T-cell (primary cell): ENCODE data around the gene ARID5B. TPM values are rescaled to one million over a fixed set of nuclear protein-coding genes. Genes with fewer than 3 reads are reported as not detected.
A peak's percentile ranks its signal among the peaks of the same experiment; 100 is the strongest.

Source experiments
- ATAC-seq, 4 experiments: fragments of 200-7000 bp in 3 of 4; fragments of 150-1000 bp in 1 of 4; cut with Tn5 transposase; replicated peaks in 1 of 4; 1 replicate in 3 of 4; 2 replicates in 1 of 4; pipeline ENCODE4 v1.10.0; 2021; ENCODE audit warnings: moderate library complexity in 3 of 4, mild to moderate bottlenecking in 2 of 4, moderate number of reproducible peaks in 1 of 4
- CTCF ChIA-PET, 2 donors: fragments of 300-600 bp; sonication (Branson Sonifier 250); formaldehyde crosslinking; loops; one replicate each; lab custom pipeline; 2022; ENCODE audit warnings: antibody characterized with exemption in 2 of 2; lab: Charles Lee
- POLR2A ChIA-PET, 2 donors: fragments of 300-600 bp; sonication (Branson Sonifier 250); formaldehyde crosslinking; loops; one replicate each; lab custom pipeline; 2022; ENCODE audit warnings: antibody characterized with exemption in 2 of 2; lab: Charles Lee
- DNase-seq, 35 experiments: peaks; one replicate each; pipeline versions ENCODE4 v3.0.0 to v3.0.0-alpha.2; 2013 to 2023
- H3K27ac ChIP-seq: one replicate; pipeline ENCODE4 v1.5.1; 2013; ENCODE audit warnings: low read length
- H3K27me3 ChIP-seq, 2 experiments: replicated peaks in 1 of 2; 1 replicate in 1 of 2; 2 replicates in 1 of 2; pipeline versions ENCODE4 v1.6.1 to v1.7.0; 2013; ENCODE audit warnings: low read length in 1 of 2, mixed read lengths in 1 of 2; ENCODE audit not compliant: control insufficient read depth in 2 of 2, insufficient read depth in 2 of 2; ENCODE audit errors: extremely low read depth in 1 of 2
- H3K36me3 ChIP-seq, 2 donors: 1 replicate in 1 of 2; 2 replicates in 1 of 2; pipeline versions ENCODE4 v1.6.1 to v1.7.0; 2013; ENCODE audit warnings: low read length in 1 of 2; ENCODE audit not compliant: control insufficient read depth in 2 of 2, insufficient read depth in 1 of 2; ENCODE audit errors: extremely low read depth in 1 of 2
- H3K4me1 ChIP-seq, 2 experiments: 1 replicate in 1 of 2; 2 replicates in 1 of 2; pipeline versions ENCODE4 v1.6.1 to v1.7.0; 2013; ENCODE audit warnings: low read length in 2 of 2, mixed read lengths in 1 of 2; ENCODE audit not compliant: insufficient read depth in 2 of 2, control insufficient read depth in 1 of 2; ENCODE audit errors: extremely low read depth in 1 of 2
- H3K4me3 ChIP-seq, 2 donors: 1 replicate in 1 of 2; 2 replicates in 1 of 2; pipeline versions ENCODE4 v1.5.1 to v1.7.0; 2013; ENCODE audit warnings: mild to moderate bottlenecking in 2 of 2, low read length in 1 of 2, moderate library complexity in 1 of 2; ENCODE audit not compliant: control insufficient read depth in 1 of 2; ENCODE audit errors: extremely low read depth in 1 of 2
- H3K9me3 ChIP-seq: 2 replicates; pipeline ENCODE4 v1.7.0; 2013
- H3K27ac Mint-ChIP-seq, 2 donors: one replicate each; pipeline ENCODE4 v1.8.0; 2020 to 2021; ENCODE audit warnings: mild to moderate bottlenecking in 2 of 2, mixed read lengths in 2 of 2
- H3K27me3 Mint-ChIP-seq, 2 donors: one replicate each; pipeline ENCODE4 v1.8.0; 2021 to 2022; ENCODE audit warnings: mixed read lengths in 2 of 2
- H3K36me3 Mint-ChIP-seq: one replicate; pipeline ENCODE4 v1.8.0; 2021; ENCODE audit warnings: mixed read lengths
- H3K4me1 Mint-ChIP-seq, 3 donors: one replicate each; pipeline ENCODE4 v1.8.0; 2020 to 2022; ENCODE audit warnings: mixed read lengths in 3 of 3, mild to moderate bottlenecking in 1 of 3
- H3K4me3 Mint-ChIP-seq, 3 donors: one replicate each; pipeline ENCODE4 v1.8.0; 2020 to 2022; ENCODE audit warnings: mild to moderate bottlenecking in 3 of 3, mixed read lengths in 3 of 3, moderate library complexity in 3 of 3
- H3K9me3 Mint-ChIP-seq, 3 donors: one replicate each; pipeline ENCODE4 v1.8.0; 2020 to 2022; ENCODE audit warnings: mixed read lengths in 3 of 3
- WGBS: methylation state at CpG from one replicate; pipeline ENCODE4 v1.1.5; 2013; ENCODE audit warnings: missing lambda C conversion rate; ENCODE audit not compliant: insufficient coverage; 5-methylcytosine and 5-hydroxymethylcytosine counted together
- total RNA-seq, 35 experiments: library from RNA in 6 of 35; stranded (reverse) in 6 of 35; fragments of 120-200 nt in 1 of 35; gene quantifications; one replicate each; pipeline versions ENCODE4 v1.2.1 to v1.2.4 and lab custom pipeline; 2013 to 2026

ARID5B gene
- total RNA-seq, 5 donors from 2014 or later (not counting 1 experiment from before 2014, with no cell fraction given), result 34.0 to 75.5 (median 42.5) TPM

GRCh38 chr10:62015994-62016393 lies 114.5 kb downstream of the ARID5B start:
- H3K4me1 ChIP-seq, result peaks cover 0 to 2% of the 10 kb centered on the region in 2 experiments
- no peak for DNase-seq
- Mint-ChIP-seq H3K27me3 (no peaks in the 10 kb centered on the region), H3K4me1 (peaks cover 41 to 59% (median 55%) of the 10 kb centered on the region in 3 donors), H3K36me3 (peaks cover 49% of the 10 kb centered on the region), H3K27ac (no peak overlapping the region), H3K9me3 (no peaks in the 10 kb centered on the region), H3K4me3 (no peak overlapping the region)
- ChIA-PET POLR2A (no interaction called here), CTCF (no interaction called here)
- no peak overlapping the region for H3K4me3 ChIP-seq
- no peaks in the 10 kb centered on the region for H3K27me3 ChIP-seq
- 100% methylated on average over 1 of the region's 6 CpGs for WGBS
- ATAC-seq, result no peak
- peaks cover 0 to 6% of the 10 kb centered on the region in 2 donors for H3K36me3 ChIP-seq
- no peak overlapping the region for H3K27ac ChIP-seq
- H3K9me3 ChIP-seq, result no peaks in the 10 kb centered on the region

- peaks cover 40 to 62% (median 60%) of the 10 kb centered on the region in 3 donors for H3K4me1 Mint-ChIP-seq
- no peaks in the 10 kb centered on the region for H3K9me3 Mint-ChIP-seq
- peaks cover 0 to 2% of the 10 kb centered on the region in 2 experiments for H3K4me1 ChIP-seq
- H3K9me3 ChIP-seq, result no peaks in the 10 kb centered on the region
- CTCF ChIA-PET, result interaction anchor here (0.6 to 0.7 kb wide), 4 partner anchors 22 to 1078 kb away, joined by 3 to 4 read pairs (median 3); no protein-coding TSS in a partner anchor
- no peaks in the 10 kb centered on the region for H3K27me3 ChIP-seq
- H3K27ac ChIP-seq, result no peak overlapping the region
- H3K4me3 ChIP-seq, result no peak overlapping the region
- H3K36me3 ChIP-seq, result no peaks in the 10 kb centered on the region
- ATAC-seq (peak in 2 of 4 experiments; percentile 35 to 48), DNase-seq (no peak)
- no peaks in the 10 kb centered on the region for H3K27me3 Mint-ChIP-seq
- no peak overlapping the region for H3K4me3 Mint-ChIP-seq
- peak overlapping the region; percentile 48 to 78 for H3K27ac Mint-ChIP-seq
- H3K36me3 Mint-ChIP-seq, result peaks cover 46% of the 10 kb centered on the region
- POLR2A ChIA-PET, result interaction anchor here (0.6 to 0.7 kb wide), 2 partner anchors 14 to 240 kb away, joined by 3 to 4 read pairs; no protein-coding TSS in a partner anchor
- 100% methylated on average over 3 of the region's 10 CpGs for whole genome bisulfite sequencing
Observed at GRCh38 chr10:62016623-62017490, 115.4 kb downstream of the ARID5B start.

- no peak for ATAC-seq
- POLR2A ChIA-PET, result interaction anchor here (0.6 to 0.7 kb wide), 2 partner anchors 15 to 240 kb away, joined by 3 to 4 read pairs; no protein-coding TSS in a partner anchor
- no peaks in the 10 kb centered on the region for H3K9me3 Mint-ChIP-seq
- no peak overlapping the region for H3K4me3 Mint-ChIP-seq
- peaks cover 41 to 68% (median 66%) of the 10 kb centered on the region in 3 donors for H3K4me1 Mint-ChIP-seq
- no peak for DNase-seq
- no peaks in the 10 kb centered on the region for H3K36me3 ChIP-seq
- H3K9me3 ChIP-seq, result no peaks in the 10 kb centered on the region
- peaks cover 43% of the 10 kb centered on the region for H3K36me3 Mint-ChIP-seq
- no peaks in the 10 kb centered on the region for H3K27me3 Mint-ChIP-seq
- H3K27me3 ChIP-seq, result no peaks in the 10 kb centered on the region
- H3K4me3 ChIP-seq, result no peak overlapping the region
- H3K4me1 ChIP-seq, result peaks cover 0 to 5% of the 10 kb centered on the region in 2 experiments
- CTCF ChIA-PET, result interaction anchor here (0.6 to 0.7 kb wide), 4 partner anchors 22 to 1077 kb away, joined by 3 to 4 read pairs (median 3); no protein-coding TSS in a partner anchor
- no peak overlapping the region for H3K27ac ChIP-seq
- H3K27ac Mint-ChIP-seq, result peak overlapping the region in 1 of 2 donors; percentile 78
Observed at GRCh38 chr10:62017491-62017870, 116.0 kb downstream of the ARID5B start.

- Mint-ChIP-seq H3K4me3 (no peak overlapping the region), H3K9me3 (peaks cover 0 to 1% (median 0%) of the 10 kb centered on the region in 3 donors), H3K4me1 (peaks cover 50 to 77% (median 75%) of the 10 kb centered on the region in 3 donors), H3K36me3 (peaks cover 50% of the 10 kb centered on the region), H3K27ac (peak overlapping the region in 1 of 2 donors; percentile 40), H3K27me3 (no peaks in the 10 kb centered on the region)
- CTCF ChIA-PET, result interaction anchor here in 1 of 2 donors (2.6 kb wide), 1 partner anchor 19 kb away, joined by 12 read pairs; no protein-coding TSS in a partner anchor
- ATAC-seq, result no peak
- POLR2A ChIA-PET, result no interaction called here
- WGBS, result no CpG with 5 or more reads among the region's 9 CpGs
- Histone ChIP-seq H3K27ac (no peak overlapping the region), H3K36me3 (no peaks in the 10 kb centered on the region), H3K27me3 (no peaks in the 10 kb centered on the region), H3K4me1 (peaks cover 0 to 5% of the 10 kb centered on the region in 2 experiments), H3K9me3 (no peaks in the 10 kb centered on the region), H3K4me3 (no peak overlapping the region)
- DNase-seq, result no peak
Observed at GRCh38 chr10:62018131-62018911, 116.8 kb downstream of the ARID5B start.

GRCh38 chr10:62019013-62019684 lies 117.7 kb downstream of the ARID5B start:
- ChIA-PET POLR2A (interaction anchor here in 1 of 2 donors (0.6 kb wide), 1 partner anchor 24 kb away, joined by 3 read pairs; no protein-coding TSS in a partner anchor), CTCF (interaction anchor here (0.5 to 2.6 kb wide), 4 partner anchors 8 to 55 kb away, joined by 3 to 12 read pairs (median 4); no protein-coding TSS in a partner anchor)
- Mint-ChIP-seq H3K27me3 (no peaks in the 10 kb centered on the region), H3K27ac (peak overlapping the region in 1 of 2 donors; percentile 23), H3K4me3 (no peak overlapping the region), H3K9me3 (peaks cover 0 to 3% (median 0%) of the 10 kb centered on the region in 3 donors), H3K36me3 (peaks cover 46% of the 10 kb centered on the region), H3K4me1 (peaks cover 51 to 82% (median 79%) of the 10 kb centered on the region in 3 donors)
- no peaks in the 10 kb centered on the region for H3K36me3 ChIP-seq
- H3K27ac ChIP-seq, result no peak overlapping the region
- no peak overlapping the region for H3K4me3 ChIP-seq
- H3K4me1 ChIP-seq, result peaks cover 0 to 5% of the 10 kb centered on the region in 2 experiments
- no peaks in the 10 kb centered on the region for H3K9me3 ChIP-seq
- ATAC-seq (no peak), DNase-seq (no peak)
- WGBS, result 50% methylated on average over 2 of the region's 8 CpGs
- no peaks in the 10 kb centered on the region for H3K27me3 ChIP-seq
